Spleen (tissue), 11 donors: ENCODE data around the gene LDB2. TPM values are rescaled to one million over a fixed set of nuclear protein-coding genes. Genes with fewer than 3 reads are reported as not detected.

ENCODE experiments used
- DNase-seq: peaks from one replicate; pipeline ENCODE4 v3.0.0-alpha.2; 2020
- H3K27ac ChIP-seq, 8 donors: fragments of 200-600 bp; sonication (generic) in 7 of 8; 1 replicate in 4 of 8; 2 replicates in 4 of 8; pipeline versions ENCODE4 v1.5.0 to v1.8.0; 2016 to 2021; ENCODE audit warnings: inconsistent platforms in 4 of 8, mild to moderate bottlenecking in 4 of 8, moderate library complexity in 1 of 8
- H3K27me3 ChIP-seq, 7 donors: fragments of 200-600 bp; sonication (generic) in 6 of 7; replicated peaks in 1 of 7; 1 replicate in 4 of 7; 2 replicates in 3 of 7; pipeline versions ENCODE4 v1.5.0 to v1.8.0; 2016 to 2021; ENCODE audit warnings: inconsistent platforms in 3 of 7, mild to moderate bottlenecking in 1 of 7
- H3K36me3 ChIP-seq, 6 donors: fragments of 200-600 bp; sonication (generic) in 5 of 6; 1 replicate in 4 of 6; 2 replicates in 2 of 6; pipeline versions ENCODE4 v1.5.0 to v1.8.0; 2016 to 2021; ENCODE audit warnings: inconsistent platforms in 2 of 6
- H3K4me1 ChIP-seq, 6 donors: fragments of 200-600 bp; sonication (generic) in 5 of 6; 1 replicate in 3 of 6; 2 replicates in 3 of 6; pipeline versions ENCODE4 v1.5.0 to v1.8.0; 2016 to 2021; ENCODE audit warnings: inconsistent platforms in 3 of 6
- H3K4me3 ChIP-seq, 8 donors: fragments of 200-600 bp; sonication (generic) in 7 of 8; 1 replicate in 4 of 8; 2 replicates in 4 of 8; pipeline versions ENCODE4 v1.5.0 to v1.8.0; 2016 to 2021; ENCODE audit warnings: inconsistent platforms in 4 of 8, mild to moderate bottlenecking in 4 of 8, moderate library complexity in 2 of 8
- H3K9me3 ChIP-seq, 8 donors: fragments of 200-600 bp; sonication (generic) in 7 of 8; 1 replicate in 4 of 8; 2 replicates in 4 of 8; pipeline versions ENCODE4 v1.5.0 to v1.8.0; 2016 to 2021; ENCODE audit warnings: inconsistent platforms in 4 of 8
- POLR2A ChIP-seq, 3 donors: fragments of 450-650 bp; IDR thresholded peaks; one replicate each; pipeline ENCODE4 v1.5.1; 2017; ENCODE audit warnings: antibody characterized with exemption in 3 of 3, mild to moderate bottlenecking in 1 of 3
- POLR2AphosphoS5 ChIP-seq, 3 donors: sonication (generic); formaldehyde crosslinking; IDR thresholded peaks; one replicate each; pipeline ENCODE4 v1.5.1; 2017; ENCODE audit warnings: antibody characterized with exemption in 3 of 3
- WGBS, 5 donors: extraction: QIAGEN DNeasy Blood & Tissue Kit in 3 of 5; methylation state at CpG; one replicate each; pipeline versions ENCODE4 v1.1.5 to v1.1.7; 2013 to 2018; 5-methylcytosine and 5-hydroxymethylcytosine counted together
- intact Hi-C: fragments of 100-400 bp; cut with DNase I; formaldehyde crosslinking; loops from one replicate; pipeline ENCODE4 v1.15.0; 2023; ENCODE audit warnings: low total_unique reads
- polyA plus RNA-seq, 3 donors: library from polyadenylated mRNA; stranded (reverse); fragments of 200-250 nt; gene quantifications; one replicate each; pipeline ENCODE4 v1.2.1, GENCODE V29; 2013
- total RNA-seq, 7 donors: library from RNA; depleted of rRNA in 3 of 7; stranded (reverse); fragments of >200 nt in 3 of 7; fragmentation: NEBNext Ultra II Directional in 4 of 7; extraction: Animal tissue kit (Norgen Biotek cat#: 25700) in 4 of 7; gene quantifications; one replicate each; pipeline versions ENCODE4 v1.1.0 to v1.2.1, GENCODE V29; 2016 to 2021
- TF ChIP-seq, protein P1 (sequence below), 11 experiments: fragments of 200-600 bp in 7 of 11; fragments of 450-650 bp in 4 of 11; sonication (generic) in 4 of 11; IDR thresholded peaks in 8 of 11; conservative IDR thresholded peaks in 3 of 11; 1 replicate in 7 of 11; 2 replicates in 4 of 11; pipeline versions ENCODE4 v1.4.0 to v1.8.0; 2016 to 2021; ENCODE audit warnings: antibody characterized with exemption in 11 of 11, inconsistent platforms in 4 of 11, mild to moderate bottlenecking in 1 of 11
- donor health status: healthy with polysubstance abuse.
- donor health status: DM: no; HTN: no; CAD: no; lungs with moderate emphysema.
- donor health status: DM: no; HTN: no; CAD: no.
- donor health status: Bipolar disorder and iron deficiency.
- donor health status: healthy.
- donor health status: DM: no; HTN: no; CAD: no.
- donor health status: DM: yes; HTN: yes; CAD: no.

The LDB2 gene
- total and polyA plus RNA-seq, 10 donors = 24.1 to 257 (median 142) TPM

- Histone ChIP-seq H3K9me3 (no peaks in the 10 kb centered on the region), H3K27me3 (no peaks in the 10 kb centered on the region), H3K36me3 (no peaks in the 10 kb centered on the region), H3K4me3 (no peak overlapping the region), H3K4me1 (no peaks in the 10 kb centered on the region), H3K27ac (no peak overlapping the region)
- no peak for DNase-seq
- intact Hi-C loops = no loop called here
- 67 to 87% (median 69%) methylated on average over 4 of the region's 4 CpGs for WGBS, 5 donors
- TF ChIP-seq POLR2AphosphoS5 (IDR thresholded peaks at IDR 0.05) = no peak
- TF ChIP-seq, protein P1, sequence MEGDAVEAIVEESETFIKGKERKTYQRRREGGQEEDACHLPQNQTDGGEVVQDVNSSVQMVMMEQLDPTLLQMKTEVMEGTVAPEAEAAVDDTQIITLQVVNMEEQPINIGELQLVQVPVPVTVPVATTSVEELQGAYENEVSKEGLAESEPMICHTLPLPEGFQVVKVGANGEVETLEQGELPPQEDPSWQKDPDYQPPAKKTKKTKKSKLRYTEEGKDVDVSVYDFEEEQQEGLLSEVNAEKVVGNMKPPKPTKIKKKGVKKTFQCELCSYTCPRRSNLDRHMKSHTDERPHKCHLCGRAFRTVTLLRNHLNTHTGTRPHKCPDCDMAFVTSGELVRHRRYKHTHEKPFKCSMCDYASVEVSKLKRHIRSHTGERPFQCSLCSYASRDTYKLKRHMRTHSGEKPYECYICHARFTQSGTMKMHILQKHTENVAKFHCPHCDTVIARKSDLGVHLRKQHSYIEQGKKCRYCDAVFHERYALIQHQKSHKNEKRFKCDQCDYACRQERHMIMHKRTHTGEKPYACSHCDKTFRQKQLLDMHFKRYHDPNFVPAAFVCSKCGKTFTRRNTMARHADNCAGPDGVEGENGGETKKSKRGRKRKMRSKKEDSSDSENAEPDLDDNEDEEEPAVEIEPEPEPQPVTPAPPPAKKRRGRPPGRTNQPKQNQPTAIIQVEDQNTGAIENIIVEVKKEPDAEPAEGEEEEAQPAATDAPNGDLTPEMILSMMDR (IDR thresholded peaks at IDR 0.05 in 8 of 11, conservative IDR thresholded peaks at IDR 0.05 in 3 of 11) = no peak
- no peak for TF ChIP-seq POLR2A (IDR thresholded peaks at IDR 0.05)
These were observed 305.1 kb downstream of the LDB2 start for GRCh38 chr4:16593386-16593785.

DNA sequence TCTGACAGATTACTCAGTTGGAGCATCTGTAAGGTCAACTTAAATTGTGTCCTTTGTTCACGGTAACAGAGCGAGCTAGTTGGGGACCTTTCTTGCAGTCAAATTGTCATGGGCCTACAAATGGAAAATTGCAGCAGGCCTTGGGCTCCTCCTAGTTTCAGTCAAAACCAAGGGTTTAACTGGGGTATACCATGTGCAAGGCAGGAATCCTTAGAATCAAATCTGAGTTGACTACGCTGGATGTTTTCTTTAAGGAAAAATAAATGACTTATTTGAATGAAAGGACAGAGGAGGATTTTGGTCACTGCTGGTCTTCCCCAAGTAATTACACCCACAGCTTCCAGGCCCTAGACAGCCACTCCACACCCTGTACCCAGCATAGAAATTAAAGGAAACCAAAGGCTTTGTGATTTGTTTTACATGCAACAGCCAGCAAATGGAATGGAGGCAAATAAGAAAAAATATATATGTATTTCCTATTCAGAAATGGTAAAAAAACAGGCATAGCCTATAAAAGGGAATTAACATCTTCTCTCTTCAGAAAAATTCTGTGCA lies 307.1 kb downstream of the LDB2 start:
- Histone ChIP-seq H3K27me3 (no peaks in the 10 kb centered on the region), H3K9me3 (no peaks in the 10 kb centered on the region), H3K4me3 (no peak overlapping the region), H3K27ac (no peak overlapping the region), H3K36me3 (peaks cover 0 to 4% (median 0%) of the 10 kb centered on the region in 6 donors), H3K4me1 (no peaks in the 10 kb centered on the region)
- no peak for DNase-seq
- 94 to 100% (median 96%) methylated on average over 3 of the region's 3 CpGs for WGBS, 5 donors
- intact Hi-C loops = no loop called here
- TF ChIP-seq, protein P1 (IDR thresholded peaks at IDR 0.05 in 8 of 11, conservative IDR thresholded peaks at IDR 0.05 in 3 of 11) = no peak
- no peak for TF ChIP-seq POLR2A (IDR thresholded peaks at IDR 0.05)

DNA sequence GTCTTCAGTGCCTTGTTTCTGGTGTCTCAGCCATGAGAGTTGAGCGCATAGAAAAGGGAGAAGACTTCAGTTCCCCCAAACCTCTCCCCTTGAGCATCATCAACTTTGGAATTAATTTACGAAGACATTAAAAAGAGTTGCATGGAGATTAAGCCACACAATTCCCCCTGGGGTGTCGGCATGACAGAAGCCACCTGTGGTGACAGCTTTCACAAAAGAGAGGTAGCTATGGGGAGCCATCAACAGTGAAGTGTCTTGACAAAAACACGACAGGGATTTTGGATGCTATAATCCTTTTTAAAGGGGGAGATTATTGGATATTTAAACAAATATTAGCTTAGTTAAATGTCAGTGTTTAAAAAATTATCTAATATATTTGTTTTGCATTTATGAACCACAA lies 307.6 kb downstream of the LDB2 start:
- Histone ChIP-seq H3K36me3 (peaks cover 0 to 4% (median 0%) of the 10 kb centered on the region in 6 donors), H3K27me3 (no peaks in the 10 kb centered on the region), H3K27ac (no peak overlapping the region), H3K4me1 (no peaks in the 10 kb centered on the region), H3K9me3 (no peaks in the 10 kb centered on the region), H3K4me3 (no peak overlapping the region)
- WGBS, 5 donors = 65 to 76% (median 67%) methylated on average over 4 of the region's 4 CpGs
- TF ChIP-seq, protein P1 (IDR thresholded peaks at IDR 0.05 in 8 of 11, conservative IDR thresholded peaks at IDR 0.05 in 3 of 11) = no peak
- TF ChIP-seq POLR2A (IDR thresholded peaks at IDR 0.05) = no peak
- TF ChIP-seq POLR2AphosphoS5 (IDR thresholded peaks at IDR 0.05) = no peak
- intact Hi-C loops = no loop called here
- no peak for DNase-seq

DNA sequence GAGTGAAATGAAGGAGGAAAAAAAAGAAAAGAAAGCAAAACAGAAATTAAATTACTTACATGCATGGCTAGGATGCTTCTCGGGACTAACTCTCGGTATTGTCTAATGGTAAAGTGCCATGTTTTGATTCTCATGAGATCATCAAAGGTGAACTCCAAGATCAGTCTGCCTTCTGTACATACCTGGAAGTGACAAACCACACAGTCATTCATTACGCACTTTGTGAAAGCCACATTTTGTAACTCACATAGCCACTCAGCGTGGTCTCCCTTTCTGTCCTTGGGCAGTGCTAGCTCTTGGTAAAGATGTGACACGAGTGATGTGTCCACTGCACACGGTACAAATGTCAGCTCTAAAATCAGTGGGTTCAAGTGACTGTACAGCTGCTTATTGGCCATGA lies 309.8 kb downstream of the LDB2 start:
- 83 to 93% (median 89%) methylated on average over 6 of the region's 6 CpGs for WGBS, 5 donors
- Histone ChIP-seq H3K36me3 (peaks cover 0 to 8% (median 0%) of the 10 kb centered on the region in 6 donors), H3K27ac (no peak overlapping the region), H3K27me3 (no peaks in the 10 kb centered on the region), H3K9me3 (no peaks in the 10 kb centered on the region), H3K4me3 (no peak overlapping the region), H3K4me1 (no peaks in the 10 kb centered on the region)
- intact Hi-C loops = no loop called here
- TF ChIP-seq POLR2AphosphoS5 (IDR thresholded peaks at IDR 0.05) (no peak), POLR2A (IDR thresholded peaks at IDR 0.05) (no peak)
- TF ChIP-seq, protein P1 (IDR thresholded peaks at IDR 0.05 in 8 of 11, conservative IDR thresholded peaks at IDR 0.05 in 3 of 11) = no peak
- DNase-seq = no peak
